ENCODE data around the gene C1QC. TPM values are rescaled to one million over a fixed set of nuclear protein-coding genes. Genes with fewer than 3 reads are reported as not detected.

Gene C1QC
- total RNA-seq, 1 donor from 2014 or later, result not detected

GRCh38 chr1:22637907-22638445, 5.5 kb upstream of the C1QC start:
- TF ChIP-seq, protein P1, sequence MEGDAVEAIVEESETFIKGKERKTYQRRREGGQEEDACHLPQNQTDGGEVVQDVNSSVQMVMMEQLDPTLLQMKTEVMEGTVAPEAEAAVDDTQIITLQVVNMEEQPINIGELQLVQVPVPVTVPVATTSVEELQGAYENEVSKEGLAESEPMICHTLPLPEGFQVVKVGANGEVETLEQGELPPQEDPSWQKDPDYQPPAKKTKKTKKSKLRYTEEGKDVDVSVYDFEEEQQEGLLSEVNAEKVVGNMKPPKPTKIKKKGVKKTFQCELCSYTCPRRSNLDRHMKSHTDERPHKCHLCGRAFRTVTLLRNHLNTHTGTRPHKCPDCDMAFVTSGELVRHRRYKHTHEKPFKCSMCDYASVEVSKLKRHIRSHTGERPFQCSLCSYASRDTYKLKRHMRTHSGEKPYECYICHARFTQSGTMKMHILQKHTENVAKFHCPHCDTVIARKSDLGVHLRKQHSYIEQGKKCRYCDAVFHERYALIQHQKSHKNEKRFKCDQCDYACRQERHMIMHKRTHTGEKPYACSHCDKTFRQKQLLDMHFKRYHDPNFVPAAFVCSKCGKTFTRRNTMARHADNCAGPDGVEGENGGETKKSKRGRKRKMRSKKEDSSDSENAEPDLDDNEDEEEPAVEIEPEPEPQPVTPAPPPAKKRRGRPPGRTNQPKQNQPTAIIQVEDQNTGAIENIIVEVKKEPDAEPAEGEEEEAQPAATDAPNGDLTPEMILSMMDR (IDR thresholded peaks at IDR 0.05; ENCODE audit: partially characterized antibody, unreplicated experiment), result no peak
- peaks cover 10% of the 10 kb centered on the region for H3K27me3 Mint-ChIP-seq (ENCODE audit: unreplicated experiment)
- no peak overlapping the region for H3K27ac Mint-ChIP-seq (ENCODE audit: unreplicated experiment)
- DNase-seq, result no peak
- H3K4me3 Mint-ChIP-seq (ENCODE audit: unreplicated experiment), result no peak overlapping the region
- peaks cover 4% of the 10 kb centered on the region for H3K36me3 Mint-ChIP-seq (ENCODE audit: unreplicated experiment)
- H3K4me1 Mint-ChIP-seq (ENCODE audit: low read depth, unreplicated experiment), result peaks cover 14% of the 10 kb centered on the region
- H3K9me3 Mint-ChIP-seq (ENCODE audit: unreplicated experiment), result peaks cover 3% of the 10 kb centered on the region

DNA sequence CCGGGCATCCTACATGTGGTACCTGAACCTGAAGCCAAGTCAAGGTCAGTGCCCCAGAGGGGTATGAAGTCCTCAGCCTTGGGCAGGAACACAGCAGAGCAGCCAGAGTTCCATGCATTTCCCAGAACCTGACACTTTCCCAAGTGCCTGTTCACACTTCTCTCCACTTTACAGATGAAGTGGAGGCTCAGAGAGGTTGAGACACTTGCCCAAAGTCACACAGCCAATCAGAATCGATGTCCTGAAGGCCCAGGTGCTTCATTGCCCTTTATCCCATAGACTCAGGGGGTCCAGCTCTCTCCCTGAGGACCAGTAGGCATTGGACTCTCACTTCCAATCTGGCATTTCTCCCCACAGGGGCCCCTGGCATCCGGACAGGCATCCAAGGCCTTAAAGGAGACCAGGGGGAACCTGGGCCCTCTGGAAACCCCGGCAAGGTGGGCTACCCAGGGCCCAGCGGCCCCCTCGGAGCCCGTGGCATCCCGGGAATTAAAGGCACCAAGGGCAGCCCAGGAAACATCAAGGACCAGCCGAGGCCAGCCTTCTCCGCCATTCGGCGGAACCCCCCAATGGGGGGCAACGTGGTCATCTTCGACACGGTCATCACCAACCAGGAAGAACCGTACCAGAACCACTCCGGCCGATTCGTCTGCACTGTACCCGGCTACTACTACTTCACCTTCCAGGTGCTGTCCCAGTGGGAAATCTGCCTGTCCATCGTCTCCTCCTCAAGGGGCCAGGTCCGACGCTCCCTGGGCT, 4.8 kb upstream of the C1QC start:
- Mint-ChIP-seq H3K27me3 (ENCODE audit: unreplicated experiment) (peaks cover 10% of the 10 kb centered on the region), H3K4me3 (ENCODE audit: unreplicated experiment) (no peak overlapping the region), H3K9me3 (ENCODE audit: unreplicated experiment) (peaks cover 3% of the 10 kb centered on the region), H3K27ac (ENCODE audit: unreplicated experiment) (no peak overlapping the region), H3K36me3 (ENCODE audit: unreplicated experiment) (peaks cover 4% of the 10 kb centered on the region), H3K4me1 (ENCODE audit: low read depth, unreplicated experiment) (peaks cover 14% of the 10 kb centered on the region)
- TF ChIP-seq, protein P1 (IDR thresholded peaks at IDR 0.05; ENCODE audit: partially characterized antibody, unreplicated experiment), result no peak
- DNase-seq, result no peak

DNA sequence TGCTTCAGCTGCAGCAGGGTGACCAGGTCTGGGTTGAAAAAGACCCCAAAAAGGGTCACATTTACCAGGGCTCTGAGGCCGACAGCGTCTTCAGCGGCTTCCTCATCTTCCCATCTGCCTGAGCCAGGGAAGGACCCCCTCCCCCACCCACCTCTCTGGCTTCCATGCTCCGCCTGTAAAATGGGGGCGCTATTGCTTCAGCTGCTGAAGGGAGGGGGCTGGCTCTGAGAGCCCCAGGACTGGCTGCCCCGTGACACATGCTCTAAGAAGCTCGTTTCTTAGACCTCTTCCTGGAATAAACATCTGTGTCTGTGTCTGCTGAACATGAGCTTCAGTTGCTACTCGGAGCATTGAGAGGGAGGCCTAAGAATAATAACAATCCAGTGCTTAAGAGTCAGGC, 4.1 kb upstream of the C1QC start:
- peaks cover 4% of the 10 kb centered on the region for H3K36me3 Mint-ChIP-seq (ENCODE audit: unreplicated experiment)
- no peak for DNase-seq

GRCh38 chr1:22641247-22641646, 2.2 kb upstream of the C1QC start:
- peaks cover 13% of the 10 kb centered on the region for H3K4me1 Mint-ChIP-seq (ENCODE audit: low read depth, unreplicated experiment)
- peak overlapping the region; percentile 32 for H3K4me3 Mint-ChIP-seq (ENCODE audit: unreplicated experiment)
- H3K27ac Mint-ChIP-seq (ENCODE audit: unreplicated experiment), result no peak overlapping the region
- H3K36me3 Mint-ChIP-seq (ENCODE audit: unreplicated experiment), result peaks cover 2% of the 10 kb centered on the region
- TF ChIP-seq, protein P1 (IDR thresholded peaks at IDR 0.05; ENCODE audit: partially characterized antibody, unreplicated experiment), result no peak
- peaks cover 12% of the 10 kb centered on the region for H3K27me3 Mint-ChIP-seq (ENCODE audit: unreplicated experiment)
- H3K9me3 Mint-ChIP-seq (ENCODE audit: unreplicated experiment), result peaks cover 3% of the 10 kb centered on the region
- DNase-seq, result no peak

More for the DNA sequence above, 4.1 kb upstream of the C1QC start:
- Mint-ChIP-seq H3K4me3 (ENCODE audit: unreplicated experiment) (no peak overlapping the region), H3K4me1 (ENCODE audit: low read depth, unreplicated experiment) (peaks cover 14% of the 10 kb centered on the region), H3K27me3 (ENCODE audit: unreplicated experiment) (peaks cover 10% of the 10 kb centered on the region), H3K9me3 (ENCODE audit: unreplicated experiment) (peaks cover 2% of the 10 kb centered on the region), H3K27ac (ENCODE audit: unreplicated experiment) (no peak overlapping the region)
- TF ChIP-seq, protein P1 (IDR thresholded peaks at IDR 0.05; ENCODE audit: partially characterized antibody, unreplicated experiment), result no peak

Measured in glutamatergic neuron (in vitro differentiated cells).